Activated CD8-positive, alpha-beta T cell treated with anti-CD3 and anti-CD28 coated beads for 36 hours (primary cell): ENCODE data around the gene CRYZL1. TPM values are rescaled to one million over a fixed set of nuclear protein-coding genes. Genes with fewer than 3 reads are reported as not detected.
A peak's percentile ranks its signal among the peaks of the same experiment; 100 is the strongest.
"Not testable (repeated sequence)": the region's sequence is repeated elsewhere in the genome, so short reads cannot be mapped to it uniquely, and the experiment has no call there.

Source experiments
- ATAC-seq: fragments of 200-7000 bp; cut with Tn5 transposase; one replicate; pipeline ENCODE4 v1.10.0; 2021; ENCODE audit warnings: mild to moderate bottlenecking, moderate library complexity
- CTCF ChIA-PET: fragments of 350-600 bp; sonication (Branson Sonifier 250); formaldehyde crosslinking; loops from one replicate; lab custom pipeline; 2021; ENCODE audit warnings: antibody characterized with exemption; lab: Charles Lee
- POLR2A ChIA-PET: fragments of 350-600 bp; sonication (Branson Sonifier 250); formaldehyde crosslinking; loops from one replicate; lab custom pipeline; 2021; ENCODE audit warnings: antibody characterized with exemption; lab: Charles Lee
- DNase-seq: peaks from one replicate; pipeline ENCODE4 v3.0.0-alpha.2; 2020
- H3K27ac Mint-ChIP-seq: one replicate; pipeline ENCODE4 v1.8.0; 2021; ENCODE audit warnings: mild to moderate bottlenecking, mixed read lengths
- H3K27me3 Mint-ChIP-seq: one replicate; pipeline ENCODE4 v1.8.0; 2021; ENCODE audit warnings: mixed read lengths
- H3K36me3 Mint-ChIP-seq: one replicate; pipeline ENCODE4 v1.8.0; 2021; ENCODE audit warnings: low read depth, mixed read lengths
- H3K4me1 Mint-ChIP-seq: one replicate; pipeline ENCODE4 v1.8.0; 2021; ENCODE audit warnings: low read depth, mixed read lengths
- H3K4me3 Mint-ChIP-seq: one replicate; pipeline ENCODE4 v1.8.0; 2021; ENCODE audit warnings: mild to moderate bottlenecking, moderate library complexity, mixed read lengths
- H3K9me3 Mint-ChIP-seq: one replicate; pipeline ENCODE4 v1.8.0; 2021; ENCODE audit warnings: mixed read lengths
- CTCF ChIP-seq: fragments of 200-600 bp; IDR thresholded peaks from one replicate; pipeline ENCODE4 v1.8.0; 2022; ENCODE audit warnings: antibody characterized with exemption, mild to moderate bottlenecking
- intact Hi-C: fragments of 100-400 bp; cut with micrococcal nuclease; formaldehyde crosslinking; loops from one replicate; pipeline ENCODE4 v1.10.0; 2022
- total RNA-seq, 2 experiments: library from RNA; stranded (reverse); gene quantifications; one replicate each; pipeline ENCODE4 v1.2.3, GENCODE V29; 2021

CRYZL1 gene
- total RNA-seq, 2 experiments from 2014 or later, result 30.1 to 33.2 TPM

- intact Hi-C loops, result no loop called here
- CTCF ChIA-PET, result interaction anchor here (1.3 to 7.4 kb wide), 2 partner anchors 21 to 30 kb away, joined by 3 to 38 read pairs; no protein-coding TSS in a partner anchor
- no peak for TF ChIP-seq CTCF
- ATAC-seq (no peak), DNase-seq (no peak)
- Mint-ChIP-seq H3K4me3 (no peak overlapping the region), H3K27ac (no peak overlapping the region), H3K4me1 (peaks cover 16% of the 10 kb centered on the region), H3K9me3 (no peaks in the 10 kb centered on the region), H3K27me3 (no peaks in the 10 kb centered on the region), H3K36me3 (peaks cover 26% of the 10 kb centered on the region)
- POLR2A ChIA-PET, result no interaction called here
Measured at GRCh38 chr21:33584455-33584854, 57.1 kb downstream of the CRYZL1 start.

GRCh38 chr21:33578959-33579542 lies 62.5 kb downstream of the CRYZL1 start:
- ChIA-PET POLR2A (interaction anchor here (0.9 to 1.7 kb wide), 3 partner anchors 9 to 34 kb away, joined by 3 to 5 read pairs (median 5); no protein-coding TSS in a partner anchor), CTCF (interaction anchor here (0.9 to 7.4 kb wide), 3 partner anchors 10 to 27 kb away, joined by 3 to 38 read pairs (median 3); partner anchors contain the start of gene DONSON)
- DNase-seq (no peak), ATAC-seq (no peak)
- intact Hi-C loops, result no loop called here
- Mint-ChIP-seq H3K4me3 (no peak overlapping the region), H3K27me3 (no peaks in the 10 kb centered on the region), H3K27ac (peak overlapping the region; percentile 78), H3K4me1 (peaks cover 11% of the 10 kb centered on the region), H3K36me3 (peaks cover 31% of the 10 kb centered on the region), H3K9me3 (no peaks in the 10 kb centered on the region)
- TF ChIP-seq CTCF, result no peak

GRCh38 chr21:33578214-33578613 lies 63.3 kb downstream of the CRYZL1 start:
- DNase-seq (no peak), ATAC-seq (no peak)
- Mint-ChIP-seq H3K9me3 (no peaks in the 10 kb centered on the region), H3K27me3 (no peaks in the 10 kb centered on the region), H3K4me3 (no peak overlapping the region), H3K4me1 (peaks cover 11% of the 10 kb centered on the region), H3K36me3 (peaks cover 35% of the 10 kb centered on the region), H3K27ac (peak overlapping the region; percentile 78)
- intact Hi-C loops, result no loop called here
- ChIA-PET CTCF (interaction anchor here (7.4 kb wide), 1 partner anchor 28 kb away, joined by 38 read pairs; no protein-coding TSS in a partner anchor), POLR2A (no interaction called here)
- TF ChIP-seq CTCF, result no peak

- DNase-seq, POLR2A ChIA-PET, H3K4me3 Mint-ChIP-seq, H3K9me3 Mint-ChIP-seq, ATAC-seq, H3K27me3 Mint-ChIP-seq, intact Hi-C loops: not testable (repeated sequence)
- peaks cover 14% of the 10 kb centered on the region for H3K4me1 Mint-ChIP-seq
- peaks cover 40% of the 10 kb centered on the region for H3K36me3 Mint-ChIP-seq
- CTCF ChIA-PET, result interaction anchor here (0.8 to 2.1 kb wide), 2 partner anchors 12 to 23 kb away, joined by 3 to 7 read pairs; partner anchors contain the start of gene DONSON
- H3K27ac Mint-ChIP-seq, result peak overlapping the region; percentile 34
Measured at GRCh38 chr21:33576741-33577141, 64.8 kb downstream of the CRYZL1 start.

- ChIA-PET CTCF (interaction anchor here (0.6 to 4.3 kb wide), 5 partner anchors 9 to 61 kb away, joined by 3 to 26 read pairs (median 6); no protein-coding TSS in a partner anchor), POLR2A (interaction anchor here (0.6 to 2.6 kb wide), 2 partner anchors 16 to 1784 kb away, joined by 4 to 10 read pairs; partner anchors contain the start of gene DONSON)
- DNase-seq (no peak), ATAC-seq (no peak)
- Mint-ChIP-seq H3K4me3 (no peak overlapping the region), H3K9me3 (no peaks in the 10 kb centered on the region), H3K27me3 (no peaks in the 10 kb centered on the region), H3K27ac (peak overlapping the region; percentile 58), H3K36me3 (peaks cover 42% of the 10 kb centered on the region), H3K4me1 (peaks cover 22% of the 10 kb centered on the region)
- intact Hi-C loops, result no loop called here
- TF ChIP-seq CTCF, result no peak
Measured at GRCh38 chr21:33572350-33572749, 69.2 kb downstream of the CRYZL1 start.
